HepG2 (cell line): Measurements from ENCODE around the gene CNTN5. TPM values are rescaled to one million over a fixed set of nuclear protein-coding genes. Genes with fewer than 3 reads are reported as not detected.
A peak's percentile ranks its signal among the peaks of the same experiment; 100 is the strongest.

ENCODE experiments used
- ATAC-seq: fragments of 200-7000 bp; cut with Tn5 transposase; 3 replicates; pipeline ENCODE4 v1.9.1; 2020; ENCODE audit warnings: mild to moderate bottlenecking, moderate library complexity
- BruUV-seq: library from RNA; stranded (reverse); fragments of 400-500 nt; replicated peaks from 2 replicates; lab custom pipeline; 2021; lab: Mats Ljungman, UMichigan
- CTCF ChIA-PET: fragments of 300-600 bp; formaldehyde crosslinking; extraction: SDS; loops from one replicate; lab custom pipeline; 2021; ENCODE audit warnings: low total read pairs, inconsistent platforms, low intra/inter-chr PET ratio; lab: Yijun Ruan, JAX
- POLR2A ChIA-PET: fragments of 350-600 bp; sonication (Branson Sonifier 250); formaldehyde crosslinking; loops from one replicate; lab custom pipeline; 2020; ENCODE audit warnings: antibody characterized with exemption, inconsistent platforms; lab: Yijun Ruan, JAX
- DNase-seq: peaks from one replicate; pipeline ENCODE4 v3.0.0-alpha.2; 2015; ENCODE audit warnings: low spot score
- FAIRE-seq: peaks from 3 replicates; lab custom pipeline; 2011; peaks lifted over from hg19 to GRCh38; lab: Jason Lieb, UNC
- H2AFZ ChIP-seq: one replicate; pipeline ENCODE4 v1.6.1; 2011; ENCODE audit warnings: low read length, inconsistent platforms
- H3K27ac ChIP-seq: fragments of 300-600 bp; 3 replicates; pipeline ENCODE4 v1.8.0; 2011; ENCODE audit warnings: mixed run types, mild to moderate bottlenecking, mixed read lengths, low read length, inconsistent platforms; ENCODE audit not compliant: insufficient read depth; ENCODE audit errors: extremely low read length
- H3K27me3 ChIP-seq, 2 experiments: fragments of 200-600 bp in 1 of 2; 2 replicates in 1 of 2; 3 replicates in 1 of 2; pipeline versions ENCODE4 v1.6.0 to v1.8.0; 2011; ENCODE audit warnings: low read length in 2 of 2, mild to moderate bottlenecking in 2 of 2, moderate library complexity in 2 of 2, inconsistent platforms in 1 of 2; ENCODE audit not compliant: insufficient read depth in 2 of 2, control insufficient read depth in 1 of 2
- H3K36me3 ChIP-seq, 2 experiments: fragments of 200-600 bp in 1 of 2; replicated peaks in 1 of 2; 2 replicates in 1 of 2; 3 replicates in 1 of 2; pipeline versions ENCODE4 v1.5.1 to v1.8.0; 2011; ENCODE audit warnings: low read length in 2 of 2, inconsistent platforms in 1 of 2; ENCODE audit not compliant: insufficient read depth in 2 of 2, control insufficient read depth in 1 of 2
- H3K4me1 ChIP-seq: 2 replicates; pipeline ENCODE4 v1.5.1; 2012; ENCODE audit warnings: low read length, inconsistent platforms; ENCODE audit not compliant: insufficient read depth
- H3K4me2 ChIP-seq: 2 replicates; pipeline ENCODE4 v1.6.0; 2011; ENCODE audit warnings: low read depth, low read length, inconsistent platforms
- H3K4me3 ChIP-seq, 3 experiments: fragments of 200-600 bp in 1 of 3; sonication (generic), shearing (Covaris generic) in 1 of 3; replicated peaks in 1 of 3; 2 replicates each; pipeline ENCODE4 v1.5.1; 2011 to 2016; ENCODE audit warnings: low read length in 3 of 3, inconsistent platforms in 2 of 3, low read depth in 2 of 3, mild to moderate bottlenecking in 2 of 3, control low read depth in 1 of 3, mixed read lengths in 1 of 3; ENCODE audit not compliant: insufficient read depth in 1 of 3
- H3K79me2 ChIP-seq: one replicate; pipeline ENCODE4 v1.6.1; 2011; ENCODE audit warnings: low read length, inconsistent platforms; ENCODE audit not compliant: insufficient read depth
- H3K9ac ChIP-seq: 2 replicates; pipeline ENCODE4 v1.6.0; 2011; ENCODE audit warnings: mild to moderate bottlenecking, low read depth, low read length, inconsistent platforms; ENCODE audit not compliant: insufficient read depth
- H3K9me3 ChIP-seq: 2 replicates; pipeline ENCODE4 v1.5.1; 2012; ENCODE audit warnings: mild to moderate bottlenecking, low read length
- H4K20me1 ChIP-seq: 2 replicates; pipeline ENCODE4 v1.6.0; 2011; ENCODE audit warnings: inconsistent platforms, mild to moderate bottlenecking, low read length, moderate library complexity; ENCODE audit not compliant: insufficient read depth
- ARNTL ChIP-seq: sonication (generic); formaldehyde crosslinking; IDR thresholded peaks from 2 replicates; pipeline ENCODE4 v1.4.0; 2020; ENCODE audit warnings: mild to moderate bottlenecking, missing genetic modification reagents
- BRF2 ChIP-seq: sonication (generic); formaldehyde crosslinking; IDR thresholded peaks from 2 replicates; pipeline ENCODE4 v1.8.1; 2022; ENCODE audit warnings: mild to moderate bottlenecking, missing genetic modification reagents
- HDAC6 ChIP-seq: fragments of 200-600 bp; sonication (generic); IDR thresholded peaks from 2 replicates; pipeline ENCODE4 v1.7.0; 2017; ENCODE audit warnings: mild to moderate bottlenecking, antibody characterized with exemption, low read length, low read depth
- HNRNPLL ChIP-seq: fragments of 200-400 bp; formaldehyde crosslinking; IDR thresholded peaks from 2 replicates; pipeline ENCODE4 v1.6.1; 2017; ENCODE audit warnings: mild to moderate bottlenecking, low read depth, low read length; ENCODE audit not compliant: poor library complexity, severe bottlenecking
- HOXA7 ChIP-seq: sonication (generic); formaldehyde crosslinking; IDR thresholded peaks from 2 replicates; pipeline ENCODE4 v1.8.1; 2022; ENCODE audit warnings: mild to moderate bottlenecking, missing genetic modification reagents, moderate library complexity
- JUND ChIP-seq: sonication (generic); formaldehyde crosslinking; IDR thresholded peaks from 2 replicates; pipeline ENCODE4 v1.8.0; 2022; ENCODE audit warnings: mild to moderate bottlenecking, missing genetic modification reagents
- MAFG ChIP-seq: sonication (generic); formaldehyde crosslinking; IDR thresholded peaks from 2 replicates; pipeline ENCODE4 v1.5.1; 2020; ENCODE audit warnings: mild to moderate bottlenecking, missing genetic modification reagents
- RFXANK ChIP-seq: IDR thresholded peaks from 2 replicates; pipeline ENCODE4 v1.6.1; 2016
- ZIK1 ChIP-seq: sonication (generic); formaldehyde crosslinking; IDR thresholded peaks from 2 replicates; pipeline ENCODE4 v1.5.0; 2020; ENCODE audit warnings: mild to moderate bottlenecking, low read depth, missing genetic modification reagents, borderline replicate concordance
- ZNF639 ChIP-seq: conservative IDR thresholded peaks from 2 replicates; pipeline ENCODE4 v1.6.1; 2018; ENCODE audit warnings: missing genetic modification reagents
- WGBS: methylation state at CpG from one replicate; pipeline ENCODE4 v1.1.6; 2017; ENCODE audit warnings: low lambda C conversion rate; 5-methylcytosine and 5-hydroxymethylcytosine counted together
- in situ Hi-C: cut with HindIII; loops from 2 replicates; pipeline ENCODE4 v1.10.0; 2017; ENCODE audit warnings: low pct_unique_long_range_greater_than_20kb; ENCODE audit not compliant: extremely low pct_ligation_motif_present
- intact Hi-C: fragments of 100-400 bp; cut with micrococcal nuclease; formaldehyde crosslinking; loops from one replicate; pipeline ENCODE4 v1.10.0; 2022; ENCODE audit not compliant: unreplicated experiment
- polyA plus RNA-seq, 8 experiments: library from polyadenylated mRNA; depleted of rRNA in 3 of 8; stranded (reverse) in 7 of 8; unstranded in 1 of 8; fragments of >200 nt; fragmentation: Illumina TruSeq in 4 of 8; extraction: Trizol in 4 of 8; gene quantifications; 2 replicates each; pipeline versions ENCODE4 v1.2.1 to v1.2.3, GENCODE V29; 2011 to 2016; ENCODE audit warnings: low read depth in 4 of 8, missing spikeins in 1 of 8, mixed read lengths in 1 of 8; ENCODE audit not compliant: insufficient read depth in 1 of 8
- total RNA-seq, 5 experiments: library from RNA; depleted of rRNA; stranded (reverse); fragments of >200 nt; fragmentation: Illumina TruSeq; extraction: Trizol; gene quantifications; 2 replicates each; pipeline ENCODE4 v1.2.3, GENCODE V29; 2016; ENCODE audit warnings: low read depth in 1 of 5

The CNTN5 gene
- total and polyA plus RNA-seq, 2 of the 13 experiments (the other 11 are each of a cell fraction or from before 2014, with no cell fraction given): not detected

- H3K27me3 ChIP-seq: no peaks in the 10 kb centered on the region
- no peak overlapping the region for H3K9ac ChIP-seq
- ATAC-seq (no peak), FAIRE-seq (no peak), DNase-seq (no peak)
- POLR2A ChIA-PET: no interaction called here
- CTCF ChIA-PET: no interaction called here
- BruUV-seq: no TSS peak
- WGBS: 6% methylated on average over 3 of the region's 3 CpGs
- no peaks in the 10 kb centered on the region for H4K20me1 ChIP-seq
- H3K4me1 ChIP-seq: no peaks in the 10 kb centered on the region
- H3K27ac ChIP-seq: no peak overlapping the region
- in situ Hi-C loops (no loop called here), intact Hi-C loops (no loop called here)
- no peak overlapping the region for H2AFZ ChIP-seq
- H3K4me2 ChIP-seq: no peak overlapping the region
- TF ChIP-seq HDAC6: no peak
- no peak for TF ChIP-seq HOXA7 (CRISPR knock-in tag)
- TF ChIP-seq ZIK1 (CRISPR knock-in tag): no peak
- TF ChIP-seq BRF2 (CRISPR knock-in tag): no peak
- no peaks in the 10 kb centered on the region for H3K79me2 ChIP-seq
- H3K4me3 ChIP-seq: no peak overlapping the region
- no peaks in the 10 kb centered on the region for H3K9me3 ChIP-seq
- no peaks in the 10 kb centered on the region for H3K36me3 ChIP-seq
These were observed 1085.2 kb downstream of the CNTN5 start for GRCh38 chr11:100105982-100106358.

DNA sequence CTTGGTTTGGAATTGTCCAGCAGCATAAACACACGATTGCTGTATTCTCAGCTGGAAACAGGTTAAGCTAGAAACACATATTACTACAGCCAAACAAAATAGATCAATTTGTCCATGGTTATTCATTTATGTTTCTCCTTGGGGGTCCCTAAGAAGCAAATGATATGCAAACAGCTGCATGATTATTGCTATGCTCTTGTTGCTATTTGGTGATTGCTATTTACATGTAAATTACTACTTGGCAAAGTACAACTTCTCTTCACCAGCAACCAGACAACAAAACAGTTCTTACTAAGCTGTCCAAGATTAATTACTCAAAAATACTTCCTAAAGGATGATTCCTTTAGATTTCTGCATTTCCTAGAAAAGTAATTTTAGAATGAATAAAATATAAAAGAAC, 1098.4 kb downstream of the CNTN5 start:
- no TSS peak for BruUV-seq
- WGBS: 7% methylated on average over 1 of the region's 1 CpG
- H3K4me1 ChIP-seq: no peaks in the 10 kb centered on the region
- H4K20me1 ChIP-seq: no peaks in the 10 kb centered on the region
- no peak overlapping the region for H3K9ac ChIP-seq
- no peaks in the 10 kb centered on the region for H3K27me3 ChIP-seq
- intact Hi-C loops: no loop called here
- H2AFZ ChIP-seq: peak overlapping the region; percentile 5
- H3K9me3 ChIP-seq: no peaks in the 10 kb centered on the region
- in situ Hi-C loops: no loop called here
- ChIA-PET POLR2A (no interaction called here), CTCF (no interaction called here)
- no peaks in the 10 kb centered on the region for H3K79me2 ChIP-seq
- TF ChIP-seq JUND (CRISPR knock-in tag): no peak
- no peak for TF ChIP-seq ARNTL (CRISPR knock-in tag)
- no peak for TF ChIP-seq RFXANK (CRISPR knock-in tag)
- no peak for TF ChIP-seq ZNF639 (CRISPR knock-in tag)
- TF ChIP-seq MAFG (CRISPR knock-in tag): no peak
- no peak for TF ChIP-seq HNRNPLL
- H3K4me2 ChIP-seq: no peak overlapping the region
- ATAC-seq (no peak), DNase-seq (no peak), FAIRE-seq (no peak)
- H3K36me3 ChIP-seq: no peaks in the 10 kb centered on the region
- no peak overlapping the region for H3K27ac ChIP-seq
- H3K4me3 ChIP-seq: no peak overlapping the region
